GM21526 (cell line): ENCODE data around the gene MIPOL1.
"Not testable (repeated sequence)": the region's sequence is repeated elsewhere in the genome, so short reads cannot be mapped to it uniquely, and the experiment has no call there.

Experiments used
- ATAC-seq: cut with Tn5 transposase; IDR thresholded peaks from one replicate; pipeline ENCODE4 v1.9.1; 2021; ENCODE audit warnings: moderate library complexity; ENCODE audit not compliant: unreplicated experiment, low FRiP score

MIPOL1 gene, protein sequence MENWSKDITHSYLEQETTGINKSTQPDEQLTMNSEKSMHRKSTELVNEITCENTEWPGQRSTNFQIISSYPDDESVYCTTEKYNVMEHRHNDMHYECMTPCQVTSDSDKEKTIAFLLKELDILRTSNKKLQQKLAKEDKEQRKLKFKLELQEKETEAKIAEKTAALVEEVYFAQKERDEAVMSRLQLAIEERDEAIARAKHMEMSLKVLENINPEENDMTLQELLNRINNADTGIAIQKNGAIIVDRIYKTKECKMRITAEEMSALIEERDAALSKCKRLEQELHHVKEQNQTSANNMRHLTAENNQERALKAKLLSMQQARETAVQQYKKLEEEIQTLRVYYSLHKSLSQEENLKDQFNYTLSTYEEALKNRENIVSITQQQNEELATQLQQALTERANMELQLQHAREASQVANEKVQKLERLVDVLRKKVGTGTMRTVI

DNA sequence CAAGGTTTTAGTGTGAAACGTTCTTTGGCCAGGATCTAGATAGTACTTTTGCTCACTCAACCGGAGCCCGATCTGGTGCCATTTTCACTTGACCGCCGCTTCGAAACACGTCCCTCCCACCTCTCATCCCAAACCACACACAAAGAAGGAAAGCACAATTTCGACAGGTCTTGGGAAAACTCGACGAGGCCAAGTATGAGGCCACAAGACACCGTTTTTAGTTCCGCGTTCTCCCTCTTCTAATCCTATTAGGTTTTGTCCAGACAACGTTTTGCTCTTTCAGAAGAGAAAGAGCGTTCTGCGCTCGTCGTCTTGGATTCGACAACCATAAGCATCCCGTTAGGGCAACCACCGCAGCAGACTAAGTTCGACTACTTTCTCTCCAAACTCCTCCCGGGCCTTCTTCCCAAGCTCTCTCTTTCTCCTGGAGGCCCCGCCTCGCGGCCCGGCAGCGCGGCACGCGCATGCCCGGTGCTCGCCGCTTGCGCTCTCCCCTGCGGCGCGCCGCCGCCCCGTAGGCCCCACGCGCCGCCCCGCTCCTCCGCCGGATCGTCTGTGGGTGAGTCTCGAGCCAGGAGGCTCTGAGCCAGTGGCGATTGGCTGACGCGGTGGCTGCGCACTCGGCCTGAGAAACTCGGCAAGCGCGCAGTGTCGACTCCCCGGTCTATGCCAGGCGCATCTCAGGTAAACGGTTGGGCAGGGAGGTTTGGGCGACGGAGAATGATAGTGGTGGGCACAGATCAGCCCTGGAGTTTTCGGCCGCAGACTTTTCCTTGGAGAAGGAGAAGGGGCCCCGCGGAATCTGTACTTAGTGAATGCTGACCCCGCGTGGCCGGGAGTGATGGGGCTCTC, at the start of gene MIPOL1:
MIPOL1 (plus strand) TSS at position 517 of the 852 bp plus-strand sequence. CDS start 49,952 bp downstream, outside the sequence.
- ATAC-seq, result no peak

DNA sequence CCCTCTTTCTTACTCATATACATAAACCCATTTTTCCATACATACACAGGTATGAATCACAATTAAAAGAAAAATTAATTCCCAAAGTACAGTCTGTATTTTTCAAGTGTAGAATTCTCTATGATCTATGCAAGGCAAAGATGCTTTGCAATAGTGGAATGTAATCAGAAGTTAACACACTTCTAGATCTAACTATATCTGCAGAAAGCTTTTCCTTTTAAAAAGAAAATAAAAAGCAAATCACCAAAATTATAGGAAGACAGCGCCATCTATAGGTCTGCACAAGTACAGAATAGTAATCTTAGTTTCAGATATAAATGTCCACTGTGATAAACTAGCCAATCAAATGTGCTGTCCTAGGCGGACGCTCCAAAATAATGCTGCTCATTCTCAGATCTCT, 47.3 kb upstream of the MIPOL1 start:
- ATAC-seq, result no peak

DNA sequence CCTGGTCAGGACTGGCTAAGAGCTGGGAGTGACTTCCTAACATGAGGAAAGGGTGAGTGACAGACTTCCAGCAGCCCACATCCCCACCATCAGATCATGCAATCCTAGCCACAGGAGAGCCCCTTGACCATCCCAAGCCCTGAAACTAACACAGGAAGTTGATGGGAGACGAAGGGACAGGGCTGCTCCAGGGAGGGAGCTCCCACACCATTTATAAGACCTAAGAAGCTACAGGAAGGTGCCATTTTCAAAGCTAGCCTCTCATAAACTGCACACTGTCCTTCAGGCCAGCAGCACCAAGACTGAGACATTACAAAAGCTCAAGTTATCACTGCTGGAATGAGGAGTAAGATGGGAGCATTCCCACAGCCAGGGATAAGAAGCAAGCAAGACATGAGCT, 44.7 kb upstream of the MIPOL1 start:
- ATAC-seq, result no peak

DNA sequence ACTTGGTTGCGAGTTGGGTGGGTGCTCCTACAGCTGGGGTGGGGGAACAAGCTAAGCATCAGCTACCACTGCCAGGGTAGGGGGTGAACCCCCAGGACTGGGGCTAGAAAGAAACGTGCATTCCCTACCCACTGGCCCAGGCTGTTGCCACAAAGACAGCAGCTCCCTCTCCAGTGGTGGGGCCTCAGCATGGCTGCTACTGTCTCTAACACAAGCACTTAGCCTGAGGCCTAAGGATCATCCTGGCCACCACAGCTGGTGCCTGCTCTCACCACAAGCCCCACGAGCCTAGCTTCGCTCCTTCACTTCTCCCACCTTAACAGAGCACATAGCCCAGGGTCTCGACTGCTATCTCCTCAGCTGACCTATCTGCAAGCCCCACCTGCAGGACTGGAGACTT, 44.3 kb upstream of the MIPOL1 start:
- no peak for ATAC-seq

DNA sequence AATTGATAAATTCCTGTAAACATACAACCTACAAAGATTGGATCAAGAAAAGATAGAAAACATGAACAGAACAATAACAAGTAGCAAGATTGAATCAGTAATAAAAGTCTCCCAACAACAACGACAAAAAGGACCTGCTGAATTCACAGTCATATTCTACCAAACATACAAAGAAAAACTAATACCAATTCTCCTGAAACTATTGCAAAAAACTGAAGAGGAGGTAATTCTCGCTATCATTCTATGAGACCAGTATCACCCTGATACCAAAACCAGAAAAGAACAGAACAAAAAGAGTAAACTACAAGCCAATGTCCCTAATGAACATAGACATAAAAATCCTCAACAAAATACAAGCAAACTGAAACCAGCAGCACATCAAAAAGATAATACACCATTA, 39.8 kb upstream of the MIPOL1 start:
- ATAC-seq, result no peak

DNA sequence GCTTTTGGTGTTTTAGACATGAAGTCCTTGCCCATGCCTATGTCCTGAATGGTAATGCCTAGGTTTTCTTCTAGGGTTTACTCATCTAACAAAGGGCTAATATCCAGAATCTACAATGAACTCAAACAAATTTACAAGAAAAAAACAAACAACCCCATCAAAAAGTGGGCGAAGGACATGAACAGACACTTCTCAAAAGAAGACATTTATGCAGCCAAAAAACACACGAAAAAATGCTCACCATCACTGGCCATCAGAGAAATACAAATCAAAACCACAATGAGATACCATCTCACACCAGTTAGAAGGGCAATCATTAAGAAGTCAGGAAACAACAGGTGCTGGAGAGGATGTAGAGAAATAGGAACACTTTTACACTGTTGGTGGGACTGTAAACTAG, 35.4 kb upstream of the MIPOL1 start:
- not testable (repeated sequence) for ATAC-seq

DNA sequence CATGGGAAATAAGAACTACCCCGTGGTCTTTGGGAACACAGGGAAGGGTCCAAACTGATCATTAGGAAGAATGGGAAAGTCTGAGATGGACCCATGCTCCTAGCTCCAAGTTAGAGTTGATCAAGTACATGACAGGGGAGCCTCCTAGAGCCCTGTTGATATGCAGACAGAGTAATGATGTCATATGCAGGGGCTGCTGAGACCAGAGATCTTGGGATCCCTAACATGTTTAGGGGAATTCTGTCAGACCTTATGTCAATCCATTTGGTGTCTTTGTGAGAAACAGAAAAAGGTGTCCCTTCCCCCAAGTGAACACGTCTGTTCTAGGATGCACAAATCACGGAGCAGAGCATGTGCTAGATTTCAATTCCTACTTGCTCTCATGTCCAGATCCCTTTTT, 31.9 kb upstream of the MIPOL1 start:
- no peak for ATAC-seq

DNA sequence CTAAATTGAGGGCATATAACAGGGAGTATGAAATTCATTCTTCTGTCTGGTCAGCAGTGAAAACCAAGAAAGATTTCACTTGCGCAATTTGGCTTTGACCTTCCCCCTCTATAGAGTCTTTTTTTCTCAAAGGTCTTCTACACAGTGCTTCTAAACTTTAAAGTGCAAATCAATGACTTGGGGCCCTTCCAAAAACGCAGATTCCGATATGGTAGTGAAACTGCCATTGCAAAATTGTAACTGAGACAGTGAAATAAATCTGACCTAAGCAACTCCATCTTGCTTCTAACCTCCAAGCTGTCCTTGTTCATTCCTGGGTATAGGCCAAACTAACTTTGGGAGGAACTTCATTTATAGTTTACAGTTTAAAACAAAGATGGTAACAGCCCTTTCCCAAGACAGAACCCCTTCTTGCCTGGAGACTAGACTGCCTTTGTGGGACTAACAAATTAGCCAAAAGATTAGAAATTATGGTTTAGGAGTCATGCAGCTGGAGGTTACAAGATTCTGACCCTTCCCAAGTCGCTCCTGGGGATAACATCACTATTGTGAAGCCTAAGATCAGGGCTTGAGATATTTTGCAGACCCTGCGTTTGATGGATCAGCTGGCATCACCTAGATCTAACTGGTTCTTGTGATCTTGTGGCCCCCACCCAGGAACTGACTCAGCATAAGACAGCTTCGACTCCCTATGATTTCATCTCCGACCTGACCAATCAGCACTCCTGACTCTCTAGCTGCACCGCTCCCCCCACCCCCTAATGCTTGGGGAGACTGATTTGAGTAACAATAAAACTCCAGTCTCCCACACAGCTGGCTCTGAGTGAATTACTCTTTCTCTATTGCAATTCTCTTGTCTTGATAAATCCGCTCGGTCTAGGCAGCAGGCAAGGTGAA, 30.3 kb upstream of the MIPOL1 start:
- no peak for ATAC-seq

DNA sequence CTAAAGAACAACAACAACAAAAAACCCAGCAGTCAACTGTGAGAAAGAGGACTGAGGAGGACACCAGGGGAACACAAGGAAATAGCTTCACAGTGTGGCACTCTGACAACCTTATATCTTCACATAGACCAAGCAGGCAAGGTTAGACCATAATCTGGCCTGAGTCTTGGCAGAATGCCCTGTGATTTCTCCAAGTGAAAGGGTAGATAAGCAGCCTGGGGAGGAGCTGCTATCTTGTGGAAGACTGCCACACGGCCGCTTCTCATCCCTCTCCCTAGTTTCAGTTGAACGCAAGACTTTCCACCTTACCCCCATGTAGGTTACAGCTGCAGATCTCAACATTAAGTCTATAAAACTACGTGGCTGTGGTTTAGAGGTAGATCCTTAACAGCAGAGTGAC, 29.0 kb upstream of the MIPOL1 start:
- ATAC-seq, result no peak

DNA sequence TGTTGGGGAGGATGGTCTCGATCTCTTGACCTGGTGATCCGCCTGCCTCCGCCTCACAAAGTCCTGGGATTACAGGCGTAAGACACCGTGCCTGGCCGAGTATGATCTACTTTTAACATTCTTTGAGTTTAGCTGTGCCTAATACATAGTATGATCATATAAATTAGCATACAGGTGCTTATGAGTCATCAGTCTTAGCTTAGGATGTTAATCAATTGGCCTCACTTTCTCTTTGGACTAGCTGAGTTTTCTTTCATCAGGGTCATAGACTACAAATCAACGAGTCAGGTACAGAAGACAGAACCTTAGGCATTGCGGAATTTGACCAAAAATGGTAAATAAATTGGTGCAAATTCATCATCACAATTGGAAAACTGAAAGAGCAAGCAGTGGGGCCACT, 27.5 kb upstream of the MIPOL1 start:
- ATAC-seq, result no peak

DNA sequence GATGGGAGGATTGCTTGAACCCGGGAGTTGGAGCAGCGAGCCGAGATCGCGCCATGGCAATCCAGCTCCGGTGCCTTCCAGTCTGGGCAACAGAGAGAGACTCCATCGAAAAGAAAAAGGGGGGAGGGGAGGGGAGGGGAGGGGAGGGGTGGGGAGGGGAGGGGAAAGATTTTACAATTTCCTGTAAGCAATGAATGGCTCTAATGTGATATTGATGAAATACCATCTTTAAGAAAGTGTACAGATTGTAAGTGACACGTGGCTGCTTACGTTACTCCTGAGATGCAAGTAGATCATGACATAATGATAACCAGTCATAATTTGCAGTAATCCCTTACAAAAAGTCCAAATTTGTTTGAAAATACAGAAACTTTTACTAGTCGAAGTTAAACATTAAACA, 26.7 kb upstream of the MIPOL1 start:
- no peak for ATAC-seq

DNA sequence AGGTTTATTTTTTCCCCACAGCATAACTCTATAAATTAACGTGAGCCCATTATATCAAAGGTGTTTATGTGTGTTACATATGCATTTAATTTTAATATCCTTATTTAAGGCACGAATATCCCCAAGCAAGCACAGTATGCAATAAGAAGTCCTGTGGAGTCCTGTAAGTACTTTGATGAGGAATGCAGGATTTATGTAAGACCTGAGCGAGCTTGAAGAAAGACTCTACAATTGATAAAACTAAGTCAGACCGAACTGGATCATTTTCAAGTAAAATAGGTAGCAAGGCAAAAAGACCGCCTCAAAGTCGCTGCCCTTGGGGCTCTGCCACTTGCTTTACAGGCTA, 26.1 kb upstream of the MIPOL1 start:
- no peak for ATAC-seq

DNA sequence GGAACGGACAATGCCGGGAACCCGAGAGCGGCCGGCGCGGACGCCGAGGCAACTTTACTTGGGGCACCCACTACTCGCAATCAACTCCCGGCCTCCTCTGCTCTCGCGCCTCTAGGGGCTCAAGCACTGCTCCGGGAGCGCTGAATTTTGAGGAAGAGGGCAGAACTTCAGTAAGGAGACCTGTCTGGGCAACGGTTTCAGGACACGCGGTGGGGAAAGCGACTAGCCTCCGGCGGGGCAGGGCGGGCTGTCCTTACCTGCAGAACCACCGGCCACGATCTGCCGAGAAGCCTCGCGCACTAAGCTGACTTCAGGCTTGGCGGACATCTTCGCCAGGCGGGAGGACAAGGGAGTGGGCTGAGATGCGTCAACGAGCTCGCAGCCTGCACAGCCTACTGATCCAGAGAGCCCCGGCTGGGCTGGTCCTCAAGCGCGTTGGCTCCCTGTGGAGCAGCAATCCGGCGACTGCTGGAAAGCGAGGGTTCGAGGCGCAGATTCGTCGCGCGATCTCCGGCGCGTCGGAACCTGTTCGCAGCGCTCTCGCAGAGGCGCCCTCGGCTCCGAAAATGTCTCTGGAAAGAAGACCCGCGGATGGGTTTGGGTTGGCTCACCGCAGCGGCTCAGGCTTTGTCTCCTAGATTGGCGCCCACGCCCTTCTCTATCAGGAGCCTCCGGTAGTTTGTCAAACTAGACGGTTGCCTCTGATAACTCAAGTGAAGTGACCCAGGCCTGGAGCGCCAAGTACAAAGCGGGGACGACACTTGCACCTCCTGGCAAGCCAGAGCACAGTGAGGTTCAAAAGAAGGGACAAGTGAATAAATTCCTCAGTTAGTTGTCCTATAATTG, 25.5 kb upstream of the MIPOL1 start, which contains the start of gene SLC25A21:
SLC25A21 (minus strand) TSS at position 583 of the 846 bp plus-strand sequence.
- no peak for ATAC-seq

DNA sequence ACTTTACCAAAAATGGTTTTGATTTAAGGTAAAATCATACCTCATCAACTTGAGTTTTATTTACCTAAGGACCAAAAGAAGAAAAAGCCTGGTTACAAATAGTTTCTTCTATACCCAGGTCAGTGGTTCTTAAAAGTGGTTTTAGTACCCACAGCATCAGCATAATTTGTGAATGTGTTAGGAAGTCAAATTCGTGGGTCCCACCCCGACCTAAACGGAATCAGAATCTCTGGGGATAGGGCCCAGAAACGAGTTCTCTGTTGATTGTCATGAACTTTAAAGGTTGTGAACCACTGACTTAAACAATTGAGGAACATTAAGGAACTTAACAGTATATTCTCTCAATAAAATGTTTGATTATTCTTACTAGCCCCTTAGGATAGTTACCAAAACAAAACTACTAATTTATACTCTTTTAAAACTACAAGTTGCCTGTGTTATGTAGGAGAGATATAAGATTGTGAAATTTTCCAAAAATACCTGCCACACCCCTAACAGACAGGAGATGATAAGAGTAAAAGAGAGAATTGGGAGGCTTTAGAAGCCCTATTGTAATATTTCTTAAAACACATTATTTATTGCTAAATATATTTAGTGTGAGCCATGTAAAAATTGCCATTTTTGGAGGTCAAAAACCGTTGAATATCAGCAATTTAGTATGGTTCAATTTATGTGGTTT, 24.7 kb upstream of the MIPOL1 start:
- ATAC-seq, result no peak

DNA sequence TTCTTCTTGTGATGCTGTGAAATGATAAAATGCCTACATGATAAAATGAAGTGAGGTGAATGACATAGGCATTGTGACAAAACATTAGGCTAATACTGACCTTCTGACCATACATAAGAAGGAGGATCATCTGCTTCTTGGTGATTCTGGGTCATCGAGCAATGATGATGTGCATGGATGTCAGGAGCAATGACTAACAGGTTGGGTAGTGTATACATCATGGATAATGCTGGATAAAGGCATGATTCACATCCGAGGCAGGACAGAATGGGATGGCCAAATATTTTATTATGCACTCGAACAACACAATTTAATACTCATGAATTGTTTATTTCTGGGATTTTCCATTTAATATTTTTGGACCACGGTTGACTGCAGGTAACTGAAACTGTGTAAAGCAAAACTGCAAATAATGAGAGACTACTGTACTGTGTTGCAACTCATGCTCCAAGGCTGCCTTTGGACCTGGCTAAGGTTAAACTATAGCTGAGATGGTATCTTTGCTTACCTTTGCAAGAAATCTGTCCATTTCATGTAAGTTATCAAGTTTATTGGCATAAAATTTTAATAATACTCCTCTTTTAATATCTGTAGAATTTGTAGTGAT, 17.7 kb upstream of the MIPOL1 start:
- no peak for ATAC-seq

DNA sequence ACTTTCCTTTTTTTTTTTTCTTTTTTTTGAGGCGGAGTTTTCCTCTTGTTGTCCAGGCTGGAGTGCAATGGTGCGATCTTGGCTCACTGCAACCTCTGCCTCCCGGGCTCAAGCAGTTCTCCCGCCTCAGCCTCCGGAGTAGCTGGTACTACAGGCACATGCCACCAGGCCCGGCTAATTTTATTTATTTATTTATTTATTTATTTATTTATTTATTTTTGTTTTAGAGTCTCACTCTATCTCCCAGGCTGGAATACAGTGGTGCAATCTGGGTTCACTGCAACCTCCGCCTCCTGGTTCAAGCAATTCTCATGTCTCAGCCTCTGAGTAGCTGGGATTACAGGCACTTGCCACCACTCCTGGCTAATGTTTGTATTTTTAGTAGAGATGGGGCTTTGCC, 16.9 kb upstream of the MIPOL1 start:
- ATAC-seq, result not testable (repeated sequence)

DNA sequence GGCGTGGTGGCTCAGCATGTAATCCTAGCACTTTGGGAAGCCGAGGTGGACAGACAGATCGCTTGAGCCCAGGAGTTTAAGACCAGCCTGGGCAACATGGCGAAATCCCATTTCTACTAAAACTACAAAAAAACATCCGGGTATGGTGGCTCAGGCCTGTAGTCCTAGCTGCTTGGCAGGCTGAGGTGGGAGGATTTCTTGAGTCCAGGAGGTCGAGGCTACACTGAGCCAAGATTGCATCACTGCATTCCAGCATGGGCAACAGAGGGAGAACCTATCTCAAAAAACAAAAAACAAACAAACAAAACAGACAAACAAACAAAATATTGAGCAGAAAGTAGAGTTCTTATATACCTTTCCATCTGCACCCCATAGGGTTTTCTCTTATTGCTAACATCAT, 16.3 kb upstream of the MIPOL1 start:
- ATAC-seq, result no peak

DNA sequence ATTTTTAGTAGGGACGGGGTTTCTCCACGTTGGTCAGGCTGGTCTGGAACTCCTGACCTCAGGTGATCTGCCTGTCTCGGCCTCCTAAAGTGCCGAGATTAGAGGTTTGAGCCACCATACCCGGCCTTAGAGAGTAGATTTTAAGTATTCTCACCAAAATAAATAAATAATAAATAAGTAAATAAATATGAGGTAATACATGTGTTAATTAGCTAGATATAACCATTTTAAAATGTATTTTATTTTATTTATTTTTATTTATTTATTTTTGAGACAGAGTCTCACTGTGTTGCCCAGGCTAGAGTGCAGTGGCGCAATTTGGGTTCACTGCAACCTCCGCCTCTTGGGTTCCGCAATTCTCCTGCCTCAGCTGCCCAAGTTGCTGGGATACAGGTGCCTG, 13.2 kb upstream of the MIPOL1 start:
- not testable (repeated sequence) for ATAC-seq

DNA sequence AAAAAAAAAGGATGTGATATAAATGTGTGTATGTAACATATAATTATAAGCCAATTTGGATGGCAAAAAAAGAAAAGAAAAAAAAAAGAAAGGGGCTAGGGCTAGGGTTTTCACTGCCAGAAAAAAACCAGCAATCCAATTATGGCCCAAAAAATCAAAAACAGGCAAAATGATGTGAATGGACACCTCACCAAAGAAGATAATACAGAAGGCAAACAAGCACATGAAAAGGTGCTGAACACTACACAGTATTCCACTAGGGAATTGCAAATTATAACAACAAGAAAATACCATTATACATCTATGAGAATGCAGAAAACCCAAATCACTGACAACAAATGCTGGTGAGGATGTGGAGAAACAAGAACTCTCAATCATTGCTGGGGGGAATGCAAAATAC, 12.1 kb upstream of the MIPOL1 start:
- no peak for ATAC-seq
